ENCODE data around the gene RIIAD1.
"Not testable (repeated sequence)": the region's sequence is repeated elsewhere in the genome, so short reads cannot be mapped to it uniquely, and the experiment has no call there.

RIIAD1 gene

GRCh38 chr1:151720974-151721787 is at the start of gene RIIAD1:
TSS of gene RIIAD1 (plus strand) at chr1:151721522. CDS start at chr1:151721537, 15 bp downstream.
- DNase-seq, result peak; percentile 70

- no peak for DNase-seq
Observed at GRCh38 chr1:151673407-151673806, 47.9 kb upstream of the RIIAD1 start.

GRCh38 chr1:151680391-151680790 is 40.9 kb upstream of the RIIAD1 start:
- no peak for DNase-seq

GRCh38 chr1:151680826-151681225 is 40.5 kb upstream of the RIIAD1 start:
- no peak for DNase-seq

- no peak for DNase-seq
Observed at GRCh38 chr1:151681923-151682322, 39.4 kb upstream of the RIIAD1 start.

GRCh38 chr1:151682901-151683300 is 38.4 kb upstream of the RIIAD1 start:
- DNase-seq, result not testable (repeated sequence)

- DNase-seq, result no peak
Observed at GRCh38 chr1:151684128-151684527, 37.2 kb upstream of the RIIAD1 start.

GRCh38 chr1:151686561-151686960 is 34.8 kb upstream of the RIIAD1 start:
- DNase-seq, result no peak

- no peak for DNase-seq
Observed at GRCh38 chr1:151689494-151689893, 31.8 kb upstream of the RIIAD1 start.

GRCh38 chr1:151692226-151692625 is 29.1 kb upstream of the RIIAD1 start:
- no peak for DNase-seq

GRCh38 chr1:151693057-151693651 is 28.2 kb upstream of the RIIAD1 start:
- no peak for DNase-seq

- DNase-seq, result no peak
Observed at GRCh38 chr1:151701515-151701914, 19.8 kb upstream of the RIIAD1 start.

GRCh38 chr1:151702936-151703335 is 18.4 kb upstream of the RIIAD1 start:
- no peak for DNase-seq

GRCh38 chr1:151703813-151704212 is 17.5 kb upstream of the RIIAD1 start:
- DNase-seq, result no peak

GRCh38 chr1:151704246-151704645 is 17.1 kb upstream of the RIIAD1 start:
- DNase-seq, result no peak

- no peak for DNase-seq
Observed at GRCh38 chr1:151705146-151705545, 16.2 kb upstream of the RIIAD1 start.

GRCh38 chr1:151705753-151706463 is 15.4 kb upstream of the RIIAD1 start:
- no peak for DNase-seq

- DNase-seq, result no peak
Observed at GRCh38 chr1:151706464-151707415, 14.6 kb upstream of the RIIAD1 start.

GRCh38 chr1:151707541-151708065 is 13.7 kb upstream of the RIIAD1 start:
- no peak for DNase-seq

GRCh38 chr1:151708891-151709290 is 12.4 kb upstream of the RIIAD1 start:
- no peak for DNase-seq

- DNase-seq, result no peak
Observed at GRCh38 chr1:151710187-151710840, 11.0 kb upstream of the RIIAD1 start.
